Peyer's patch (tissue), 4 donors: ENCODE data around the gene NEIL3.

ENCODE experiments used
- CTCF ChIP-seq, 6 experiments: fragments of 450-650 bp in 4 of 6; fragments of 200-600 bp in 2 of 6; sonication (generic) in 1 of 6; IDR thresholded peaks; one replicate each; pipeline ENCODE4 v1.5.1; 2017 to 2019; ENCODE audit warnings: antibody characterized with exemption in 6 of 6, mild to moderate bottlenecking in 3 of 6, moderate library complexity in 1 of 6
- POLR2A ChIP-seq, 2 donors: fragments of 450-650 bp; IDR thresholded peaks; one replicate each; pipeline ENCODE4 v1.5.1; 2017; ENCODE audit warnings: antibody characterized with exemption in 2 of 2, mild to moderate bottlenecking in 2 of 2, moderate library complexity in 2 of 2

- no peak for TF ChIP-seq CTCF (IDR thresholded peaks at IDR 0.05)
- no peak for TF ChIP-seq POLR2A (IDR thresholded peaks at IDR 0.05)
Measured at GRCh38 chr4:177288335-177288734, 21.3 kb upstream of the NEIL3 start.
